Tibial artery (tissue), 4 donors: ENCODE measurements around the gene MUL1.
A peak's percentile ranks its signal among the peaks of the same experiment; 100 is the strongest.
"Not testable (repeated sequence)": the region's sequence is repeated elsewhere in the genome, so short reads cannot be mapped to it uniquely, and the experiment has no call there.

Source experiments
- DNase-seq, 2 donors: peaks; one replicate each; pipeline ENCODE4 v3.0.0-alpha.2; 2019
- H3K27ac ChIP-seq, 2 donors: fragments of 200-600 bp; sonication (generic) in 1 of 2; 1 replicate in 1 of 2; 2 replicates in 1 of 2; pipeline ENCODE4 v1.5.1; 2018 to 2019; ENCODE audit warnings: mild to moderate bottlenecking in 1 of 2
- H3K27me3 ChIP-seq, 2 donors: fragments of 200-600 bp; sonication (generic) in 1 of 2; one replicate each; pipeline versions ENCODE4 v1.5.1 to v1.6.0; 2016 to 2019
- H3K36me3 ChIP-seq, 3 donors: fragments of 200-600 bp; sonication (generic) in 2 of 3; one replicate each; pipeline ENCODE4 v1.5.1; 2016 to 2019; ENCODE audit warnings: mild to moderate bottlenecking in 2 of 3
- H3K4me1 ChIP-seq, 4 donors: fragments of 200-600 bp; sonication (generic) in 2 of 4; 1 replicate in 3 of 4; 2 replicates in 1 of 4; pipeline ENCODE4 v1.5.1; 2016 to 2019
- H3K4me3 ChIP-seq, 2 donors: fragments of 200-600 bp; sonication (generic) in 1 of 2; 1 replicate in 1 of 2; 2 replicates in 1 of 2; pipeline ENCODE4 v1.5.1; 2018 to 2019; ENCODE audit warnings: mild to moderate bottlenecking in 2 of 2
- H3K9me3 ChIP-seq, 3 donors: fragments of 200-600 bp; sonication (generic) in 1 of 3; one replicate each; pipeline ENCODE4 v1.5.1; 2016 to 2019
- CTCF ChIP-seq, 2 experiments: fragments of 200-600 bp in 1 of 2; fragments of 450-650 bp in 1 of 2; IDR thresholded peaks; one replicate each; pipeline ENCODE4 v1.5.1; 2017 to 2019; ENCODE audit warnings: antibody characterized with exemption in 2 of 2, mild to moderate bottlenecking in 1 of 2, moderate library complexity in 1 of 2
- intact Hi-C: fragments of 100-400 bp; cut with DNase I; formaldehyde crosslinking; loops from one replicate; pipeline ENCODE4 v1.15.0; 2023; ENCODE audit warnings: low total_unique reads

MUL1 gene

GRCh38 chr1:20528221-20528620 lies 20.3 kb upstream of the MUL1 start:
- Histone ChIP-seq H3K9me3 (no peaks in the 10 kb centered on the region), H3K4me3 (no peak overlapping the region), H3K36me3 (no peaks in the 10 kb centered on the region), H3K27ac (no peak overlapping the region), H3K4me1 (no peaks in the 10 kb centered on the region), H3K27me3 (peaks cover 0 to 49% of the 10 kb centered on the region in 2 donors)
- TF ChIP-seq CTCF (IDR thresholded peaks at IDR 0.05), result no peak
- intact Hi-C loops, result no loop called here
- DNase-seq, result no peak

- H3K9me3 ChIP-seq, result no peaks in the 10 kb centered on the region
- H3K4me3 ChIP-seq, result no peak overlapping the region
- no peak for TF ChIP-seq CTCF (IDR thresholded peaks at IDR 0.05)
- intact Hi-C loops, result no loop called here
- H3K4me1 ChIP-seq, result peaks cover 0 to 4% (median 0%) of the 10 kb centered on the region in 4 donors
- DNase-seq, result no peak
- H3K27me3 ChIP-seq, result peaks cover 0 to 40% of the 10 kb centered on the region in 2 donors
- H3K27ac ChIP-seq, result no peak overlapping the region
- no peaks in the 10 kb centered on the region for H3K36me3 ChIP-seq
Measured at GRCh38 chr1:20526267-20526666, 18.3 kb upstream of the MUL1 start.

- peak; percentile 85 to 90 for TF ChIP-seq CTCF (IDR thresholded peaks at IDR 0.05)
- Histone ChIP-seq H3K4me3 (no peak overlapping the region), H3K9me3 (no peaks in the 10 kb centered on the region), H3K4me1 (peaks cover 0 to 4% (median 0%) of the 10 kb centered on the region in 4 donors), H3K36me3 (no peaks in the 10 kb centered on the region), H3K27ac (no peak overlapping the region), H3K27me3 (peaks cover 0 to 17% of the 10 kb centered on the region in 2 donors)
- intact Hi-C loops, result loop anchor here (2.0 kb wide), 1 partner anchor 111 kb away; the partner anchor contains the start of gene PINK1
- DNase-seq, result peak; percentile 74 to 89
Measured at GRCh38 chr1:20521960-20522861, 14.3 kb upstream of the MUL1 start.

GRCh38 chr1:20519609-20520262 lies 11.8 kb upstream of the MUL1 start:
- H3K27ac ChIP-seq, H3K9me3 ChIP-seq, DNase-seq, H3K4me1 ChIP-seq, intact Hi-C loops, H3K4me3 ChIP-seq, H3K36me3 ChIP-seq: not testable (repeated sequence)
- peaks cover 0 to 22% of the 10 kb centered on the region in 2 donors for H3K27me3 ChIP-seq

- no peaks in the 10 kb centered on the region for H3K36me3 ChIP-seq
- intact Hi-C loops, result no loop called here
- TF ChIP-seq CTCF (IDR thresholded peaks at IDR 0.05), result no peak
- peaks cover 0 to 12% (median 7%) of the 10 kb centered on the region in 4 donors for H3K4me1 ChIP-seq
- H3K4me3 ChIP-seq, result no peak overlapping the region
- H3K27ac ChIP-seq, result no peak overlapping the region
- peaks cover 0 to 35% of the 10 kb centered on the region in 2 donors for H3K27me3 ChIP-seq
- DNase-seq, result no peak
- H3K9me3 ChIP-seq, result no peaks in the 10 kb centered on the region
Measured at GRCh38 chr1:20511518-20512428, 3.8 kb upstream of the MUL1 start.
